ENCODE data around the gene UBALD1. TPM values are rescaled to one million over a fixed set of nuclear protein-coding genes. Genes with fewer than 3 reads are reported as not detected.

UBALD1 gene
- polyA plus RNA-seq, 2 of the 4 experiments (the other 2 are of a cell fraction): 10.2 to 34.1 TPM

GRCh38 chr16:4611337-4612021, 3.2 kb downstream of the UBALD1 start:
- no peak overlapping the region for H3K4me2 ChIP-seq
- H3K4me1 ChIP-seq: peaks cover 23% of the 10 kb centered on the region; the same call in 2 of the 3 replicates
- DNase-seq (ENCODE audit: low read depth in 1 of 2, low spot score in 1 of 2): no peak
- no peak for ATAC-seq
- H3K4me3 ChIP-seq: no peak overlapping the region
- CTCF ChIA-PET: interaction anchor here (1.0 to 3.2 kb wide), 6 partner anchors 12 to 106 kb away, joined by 3 to 16 read pairs (median 8); partner anchors contain the start of gene MGRN1
- 0 out of 6 replicates have a peak overlapping the region, but pooled peaks of 1 of the 2 experiments have one; percentile 13 for H3K27ac ChIP-seq
- no peaks in the 10 kb centered on the region for H3K9me3 ChIP-seq
- no peak for FAIRE-seq
- WGBS (ENCODE audit: missing lambda C conversion rate): 86% methylated on average over 13 of the region's 22 CpGs
- TF ChIP-seq POLR2AphosphoS2 (conservative IDR thresholded peaks at IDR 0.05; ENCODE audit: low read length) (no peak), HOXB5 (CRISPR knock-in tag; IDR thresholded peaks at IDR 0.05) (no peak), CEBPB (IDR thresholded peaks at IDR 0.05) (peak in 1 of 2 experiments; percentile 74; a peak in 3 of 4 replicates), HES2 (IDR thresholded peaks at IDR 0.05) (no peak), BHLHE40 (IDR thresholded peaks at IDR 0.05; ENCODE audit: low read depth, low read length) (no peak), MYC (IDR thresholded peaks at IDR 0.05; ENCODE audit: borderline replicate concordance, low read length) (no peak), GATA3 (IDR thresholded peaks at IDR 0.05; ENCODE audit: borderline replicate concordance) (no peak)
- POLR2A ChIA-PET: no interaction called here

- CTCF ChIA-PET: interaction anchor here (1.0 to 3.2 kb wide), 5 partner anchors 11 to 105 kb away, joined by 3 to 16 read pairs (median 4); partner anchors contain the start of gene MGRN1
- ATAC-seq: no peak
- TF ChIP-seq HES2 (IDR thresholded peaks at IDR 0.05) (no peak), E2F6 (IDR thresholded peaks at IDR 0.05; ENCODE audit: borderline replicate concordance, low read depth) (no peak), KDM5A (IDR thresholded peaks at IDR 0.05) (no peak), SMC3 (IDR thresholded peaks at IDR 0.05) (no peak), JUN (IDR thresholded peaks at IDR 0.05) (no peak), RNF2 (IDR thresholded peaks at IDR 0.05; ENCODE audit: borderline replicate concordance, low read depth) (no peak), SREBF2 (IDR thresholded peaks at IDR 0.05) (no peak)
- H3K27ac ChIP-seq: no peak overlapping the region
- 94% methylated on average over 21 of the region's 32 CpGs for WGBS (ENCODE audit: missing lambda C conversion rate)
- H3K4me3 ChIP-seq: no peak overlapping the region
- POLR2A ChIA-PET: no interaction called here
- no peak for DNase-seq (ENCODE audit: low read depth in 1 of 2, low spot score in 1 of 2)
- H3K4me1 ChIP-seq: peaks cover 17% of the 10 kb centered on the region; the same call in 2 of the 3 replicates
- H3K9me3 ChIP-seq: no peaks in the 10 kb centered on the region
- no peak for FAIRE-seq
- H3K4me2 ChIP-seq: no peak overlapping the region
Observed at GRCh38 chr16:4610011-4611005, 4.4 kb downstream of the UBALD1 start.

GRCh38 chr16:4609200-4610010, 5.3 kb downstream of the UBALD1 start:
- DNase-seq (ENCODE audit: low read depth in 1 of 2, low spot score in 1 of 2) (no peak), ATAC-seq (no peak), FAIRE-seq (no peak)
- ChIA-PET POLR2A (no interaction called here), CTCF (interaction anchor here (1.0 to 1.8 kb wide), 3 partner anchors 15 to 24 kb away, joined by 3 to 13 read pairs (median 4); partner anchors contain the start of gene MGRN1)
- 84% methylated on average over 28 of the region's 45 CpGs for WGBS (ENCODE audit: missing lambda C conversion rate)
- Histone ChIP-seq H3K27ac (no peak overlapping the region), H3K4me2 (no peak overlapping the region), H3K9me3 (no peaks in the 10 kb centered on the region), H3K4me3 (no peak overlapping the region), H3K4me1 (peaks cover 13% of the 10 kb centered on the region; the same call in 2 of the 3 replicates)
- TF ChIP-seq HDAC2 (IDR thresholded peaks at IDR 0.05) (no peak), HOXB13 (CRISPR knock-in tag; IDR thresholded peaks at IDR 0.05; ENCODE audit: low read depth) (no peak), CHD4 (IDR thresholded peaks at IDR 0.05; ENCODE audit: borderline replicate concordance) (no peak), CBX8 (IDR thresholded peaks at IDR 0.05) (no peak), NR3C1 (IDR thresholded peaks at IDR 0.05) (no peak)
